Mesenchymal stem cell (in vitro differentiated cells and primary cell): ENCODE data around the gene VCP. TPM values are rescaled to one million over a fixed set of nuclear protein-coding genes. Genes with fewer than 3 reads are reported as not detected.

Experiments
- DNase-seq: peaks from one replicate; pipeline ENCODE4 v3.0.0-alpha.2; 2013
- H2AFZ ChIP-seq: one replicate; pipeline ENCODE4 v1.6.1; 2013; ENCODE audit warnings: low read depth, mild to moderate bottlenecking, control low read depth, inconsistent platforms, low read length, moderate library complexity
- H2AK5ac ChIP-seq: 2 replicates; pipeline ENCODE4 v1.6.1; 2013; ENCODE audit warnings: low read length, moderate library complexity, mild to moderate bottlenecking, inconsistent platforms; ENCODE audit not compliant: severe bottlenecking
- H2BK120ac ChIP-seq: one replicate; pipeline ENCODE4 v1.6.1; 2013; ENCODE audit warnings: low read depth, mild to moderate bottlenecking, inconsistent platforms, low read length, moderate library complexity
- H2BK12ac ChIP-seq, 2 experiments: one replicate each; pipeline ENCODE4 v1.6.1; 2013; ENCODE audit warnings: inconsistent platforms in 2 of 2, low read length in 2 of 2, mild to moderate bottlenecking in 2 of 2, moderate library complexity in 2 of 2, control low read depth in 1 of 2
- H2BK15ac ChIP-seq: one replicate; pipeline ENCODE4 v1.6.1; 2013; ENCODE audit warnings: mild to moderate bottlenecking, low read depth, inconsistent platforms; ENCODE audit not compliant: poor library complexity, severe bottlenecking
- H2BK5ac ChIP-seq: 2 replicates; pipeline ENCODE4 v1.6.1; 2013; ENCODE audit warnings: low read depth, mild to moderate bottlenecking, low read length, control low read depth, inconsistent platforms; ENCODE audit not compliant: poor library complexity, severe bottlenecking
- H3K14ac ChIP-seq, 2 experiments: one replicate each; pipeline ENCODE4 v1.6.1; 2013; ENCODE audit warnings: inconsistent platforms in 2 of 2, low read length in 2 of 2, control low read depth in 1 of 2, mild to moderate bottlenecking in 1 of 2, moderate library complexity in 1 of 2
- H3K18ac ChIP-seq, 2 experiments: one replicate each; pipeline ENCODE4 v1.6.1; 2013; ENCODE audit warnings: inconsistent platforms in 2 of 2, low read length in 2 of 2, control low read depth in 1 of 2, low read depth in 1 of 2, mild to moderate bottlenecking in 1 of 2
- H3K23ac ChIP-seq, 2 experiments: one replicate each; pipeline ENCODE4 v1.6.1; 2013; ENCODE audit warnings: inconsistent platforms in 2 of 2, low read length in 2 of 2, mild to moderate bottlenecking in 2 of 2, moderate library complexity in 2 of 2, control low read depth in 1 of 2
- H3K27ac ChIP-seq: 2 replicates; pipeline ENCODE4 v1.5.1; 2013; ENCODE audit warnings: mild to moderate bottlenecking, moderate library complexity, low read length, control low read depth, inconsistent platforms; ENCODE audit not compliant: poor library complexity, severe bottlenecking
- H3K27me3 ChIP-seq, 2 experiments: 2 replicates each; pipeline versions ENCODE4 v1.6.1 to v1.7.0; 2013; ENCODE audit warnings: low read length in 2 of 2, mild to moderate bottlenecking in 2 of 2, moderate library complexity in 2 of 2, control low read depth in 1 of 2, inconsistent platforms in 1 of 2; ENCODE audit not compliant: control insufficient read depth in 1 of 2, insufficient read depth in 1 of 2
- H3K36me3 ChIP-seq, 2 experiments: 2 replicates each; pipeline versions ENCODE4 v1.6.1 to v1.7.0; 2013; ENCODE audit warnings: low read length in 2 of 2, control low read depth in 1 of 2, inconsistent platforms in 1 of 2, low read depth in 1 of 2, mild to moderate bottlenecking in 1 of 2; ENCODE audit not compliant: insufficient read depth in 2 of 2, control insufficient read depth in 1 of 2
- H3K4ac ChIP-seq, 2 experiments: one replicate each; pipeline ENCODE4 v1.6.1; 2013; ENCODE audit warnings: inconsistent platforms in 2 of 2, low read length in 2 of 2, mild to moderate bottlenecking in 2 of 2, moderate library complexity in 2 of 2, control low read depth in 1 of 2, low read depth in 1 of 2
- H3K4me1 ChIP-seq: 2 replicates; pipeline ENCODE4 v1.6.1; 2013; ENCODE audit warnings: low read depth, low read length, control low read depth; ENCODE audit not compliant: control insufficient read depth, insufficient read depth
- H3K4me2 ChIP-seq: 2 replicates; pipeline ENCODE4 v1.6.1; 2013; ENCODE audit warnings: low read length, mild to moderate bottlenecking, inconsistent platforms; ENCODE audit not compliant: poor library complexity, severe bottlenecking
- H3K4me3 ChIP-seq, 2 experiments: 2 replicates each; pipeline versions ENCODE4 v1.5.1 to v1.7.0; 2013; ENCODE audit warnings: low read length in 2 of 2, mild to moderate bottlenecking in 2 of 2, control low read depth in 1 of 2, low read depth in 1 of 2; ENCODE audit not compliant: insufficient read depth in 1 of 2
- H3K79me1 ChIP-seq: replicated peaks from 2 replicates; pipeline ENCODE4 v1.6.1; 2013; ENCODE audit warnings: mild to moderate bottlenecking, control low read depth, low read length, inconsistent platforms; ENCODE audit not compliant: poor library complexity, severe bottlenecking
- H3K9ac ChIP-seq: 2 replicates; pipeline ENCODE4 v1.7.0; 2013; ENCODE audit warnings: mild to moderate bottlenecking, low read length, moderate library complexity
- H3K9me3 ChIP-seq: 2 replicates; pipeline ENCODE4 v1.7.0; 2013; ENCODE audit warnings: mild to moderate bottlenecking, low read length; ENCODE audit not compliant: control insufficient read depth
- H4K8ac ChIP-seq: one replicate; pipeline ENCODE4 v1.6.1; 2013; ENCODE audit warnings: inconsistent platforms, mild to moderate bottlenecking, low read length, moderate library complexity
- H4K91ac ChIP-seq: one replicate; pipeline ENCODE4 v1.6.1; 2013; ENCODE audit warnings: mild to moderate bottlenecking, low read length, inconsistent platforms
- WGBS: methylation state at CpG from one replicate; pipeline ENCODE4 v1.1.7; 2013; ENCODE audit warnings: mixed read lengths; 5-methylcytosine and 5-hydroxymethylcytosine counted together
- small RNA-seq: library from polyadenylated mRNA; stranded (forward); fragments of <200 nt; extraction: miRNeasy Mini kit (QIAGEN cat#:217004); gene quantifications from one replicate; pipeline ENCODE3, GENCODE V24; 2013; ENCODE audit warnings: low read depth

VCP gene

GRCh38 chr9:35014517-35014916, 57.9 kb downstream of the VCP start:
- peaks cover 25% of the 10 kb centered on the region for H3K9me3 ChIP-seq
- no peak for DNase-seq
- 71% methylated on average over 1 of the region's 2 CpGs for WGBS

DNA sequence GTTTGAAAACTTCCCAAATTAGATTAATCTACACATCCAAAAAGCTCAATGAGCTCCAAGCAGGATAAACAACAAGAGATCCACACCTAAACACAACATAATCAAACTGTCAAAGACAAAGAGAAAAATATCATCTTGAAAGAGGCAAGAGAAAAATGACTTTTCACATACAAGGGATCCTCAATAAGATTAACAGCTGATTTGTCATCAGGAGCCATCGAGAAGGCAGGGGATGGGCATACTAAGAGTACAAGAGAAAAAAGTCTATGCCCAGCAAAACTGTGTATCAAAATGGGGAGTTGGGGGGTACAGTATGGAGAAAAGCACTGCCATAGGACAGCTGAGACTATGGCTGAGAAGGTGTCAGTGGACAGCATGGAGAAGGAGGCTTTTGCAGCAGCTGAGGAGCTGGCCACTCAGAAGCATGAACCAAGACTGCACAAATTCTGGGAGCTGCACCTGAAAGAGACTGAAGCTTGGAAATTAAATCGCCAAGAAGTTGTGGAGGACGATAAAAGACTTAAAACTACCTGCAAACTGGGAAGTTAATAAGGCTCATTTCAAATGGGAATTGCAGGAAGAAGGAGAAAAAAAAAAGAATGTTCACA, 62.0 kb downstream of the VCP start:
- Histone ChIP-seq H4K8ac (no peak overlapping the region), H2AK5ac (no peak overlapping the region), H2BK15ac (no peak overlapping the region), H3K4me2 (no peak overlapping the region), H3K9me3 (peaks cover 25% of the 10 kb centered on the region), H3K23ac (no peak overlapping the region), H3K18ac (no peak overlapping the region), H2AFZ (no peak overlapping the region), H3K79me1 (no peaks in the 10 kb centered on the region), H3K27ac (no peak overlapping the region), H3K4me1 (no peaks in the 10 kb centered on the region), H3K27me3 (no peaks in the 10 kb centered on the region), H2BK120ac (no peak overlapping the region), H3K9ac (no peak overlapping the region), H3K36me3 (peaks cover 19 to 52% of the 10 kb centered on the region in 2 experiments), H3K4me3 (no peak overlapping the region), H2BK5ac (no peak overlapping the region), H2BK12ac (no peak overlapping the region), H3K14ac (no peak overlapping the region), H3K4ac (no peak overlapping the region), H4K91ac (no peak overlapping the region)
- WGBS, result 93% methylated on average over 3 of the region's 3 CpGs
- DNase-seq, result no peak

More at GRCh38 chr9:35014517-35014916, 57.9 kb downstream of the VCP start:
- H3K79me1 ChIP-seq, result no peaks in the 10 kb centered on the region
- no peak overlapping the region for H3K4me3 ChIP-seq
- no peak overlapping the region for H3K27ac ChIP-seq
- no peak overlapping the region for H2AK5ac ChIP-seq
- no peaks in the 10 kb centered on the region for H3K27me3 ChIP-seq
- H2BK5ac ChIP-seq, result no peak overlapping the region
- peaks cover 21 to 67% of the 10 kb centered on the region in 2 experiments for H3K36me3 ChIP-seq
- no peak overlapping the region for H3K23ac ChIP-seq
- no peak overlapping the region for H3K4ac ChIP-seq
- H3K18ac ChIP-seq, result no peak overlapping the region
- H4K8ac ChIP-seq, result no peak overlapping the region
- no peak overlapping the region for H2BK15ac ChIP-seq
- no peaks in the 10 kb centered on the region for H3K4me1 ChIP-seq
- H3K4me2 ChIP-seq, result no peak overlapping the region
- H2BK120ac ChIP-seq, result no peak overlapping the region
- no peak overlapping the region for H3K14ac ChIP-seq
- no peak overlapping the region for H2AFZ ChIP-seq
- no peak overlapping the region for H3K9ac ChIP-seq
- no peak overlapping the region for H2BK12ac ChIP-seq
- no peak overlapping the region for H4K91ac ChIP-seq

Small RNAs within 50 kb of the gene (small RNA-seq; reads per million reads assigned to genes)
- not detected for gene RN7SL338P
